Osteoblast (primary cell): ENCODE results near the gene CATSPERD. TPM values are rescaled to one million over a fixed set of nuclear protein-coding genes. Genes with fewer than 3 reads are reported as not detected.

Experiments
- DNase-seq: peaks from one replicate; pipeline ENCODE4 v3.0.0; 2011; ENCODE audit warnings: low spot score, mixed read lengths; ENCODE audit not compliant: insufficient read length; ENCODE audit errors: missing footprints
- H2AFZ ChIP-seq: 2 replicates; pipeline ENCODE4 v1.6.0; 2011; ENCODE audit warnings: mild to moderate bottlenecking, low read length
- H3K27ac ChIP-seq: 2 replicates; pipeline ENCODE4 v1.5.1; 2011; ENCODE audit warnings: mild to moderate bottlenecking, low read depth, low read length, moderate library complexity
- H3K27me3 ChIP-seq: 2 replicates; pipeline ENCODE4 v1.6.0; 2012; ENCODE audit warnings: mild to moderate bottlenecking, control low read depth, inconsistent platforms, low read length, moderate library complexity; ENCODE audit not compliant: insufficient read depth
- H3K36me3 ChIP-seq: 2 replicates; pipeline ENCODE4 v1.5.1; 2011; ENCODE audit warnings: mild to moderate bottlenecking, low read length, control low read depth, moderate library complexity; ENCODE audit not compliant: insufficient read depth
- H3K4me1 ChIP-seq: 2 replicates; pipeline ENCODE4 v1.5.1; 2011; ENCODE audit warnings: mild to moderate bottlenecking, low read length, control low read depth, moderate library complexity; ENCODE audit not compliant: insufficient read depth
- H3K4me2 ChIP-seq: 2 replicates; pipeline ENCODE4 v1.6.0; 2011; ENCODE audit warnings: mild to moderate bottlenecking, low read length; ENCODE audit not compliant: insufficient read depth
- H3K4me3 ChIP-seq: fragments of 200-600 bp; sonication (generic); 3 replicates; pipeline ENCODE4 v1.5.1; 2012; ENCODE audit warnings: mild to moderate bottlenecking, low read length, inconsistent platforms; ENCODE audit not compliant: insufficient read depth
- H3K79me2 ChIP-seq: 2 replicates; pipeline ENCODE4 v1.6.0; 2012; ENCODE audit warnings: mild to moderate bottlenecking, low read length, control low read depth, inconsistent platforms; ENCODE audit not compliant: insufficient read depth
- H3K9me3 ChIP-seq: 2 replicates; pipeline ENCODE4 v1.5.1; 2011; ENCODE audit warnings: low read depth, low read length, control low read depth
- H4K20me1 ChIP-seq: 2 replicates; pipeline ENCODE4 v1.6.0; 2012; ENCODE audit warnings: mild to moderate bottlenecking, low read length, control low read depth; ENCODE audit not compliant: insufficient read depth
- total RNA-seq: library from RNA; depleted of rRNA; stranded (reverse); fragments of >200 nt; gene quantifications from 2 replicates; pipeline ENCODE4 v1.2.3, GENCODE V29; 2012
- TF ChIP-seq, protein P1 (sequence below): IDR thresholded peaks from 2 replicates; pipeline ENCODE4 v1.5.1; 2011; ENCODE audit warnings: mild to moderate bottlenecking, low read depth, low read length, moderate library complexity; ENCODE audit errors: extremely low read depth

CATSPERD gene
- total RNA-seq, 1 donor: under 0.01 TPM

DNA sequence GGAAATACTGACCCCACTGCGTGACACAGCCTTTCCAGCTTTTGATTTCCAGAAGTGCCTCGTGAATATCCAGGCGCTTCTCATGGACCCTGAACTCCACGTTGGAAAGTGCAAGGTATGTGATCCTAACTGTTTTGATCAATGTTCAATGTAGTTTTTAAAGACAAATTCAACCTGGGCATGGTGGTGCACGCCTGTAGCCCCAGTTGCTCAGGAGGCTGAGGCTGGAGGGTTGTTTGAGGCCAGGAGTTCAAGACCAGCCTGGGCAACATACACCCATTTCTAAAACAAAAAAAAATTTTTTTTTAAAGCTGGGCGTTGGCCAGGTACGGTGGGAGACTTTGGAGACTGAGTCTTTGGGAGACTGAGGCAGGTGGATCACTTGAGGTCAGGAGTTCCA, 31.3 kb downstream of the CATSPERD start:
- no peaks in the 10 kb centered on the region for H3K36me3 ChIP-seq
- DNase-seq: no peak
- H3K9me3 ChIP-seq: no peaks in the 10 kb centered on the region
- H4K20me1 ChIP-seq: no peaks in the 10 kb centered on the region
- H3K4me2 ChIP-seq: no peak overlapping the region
- TF ChIP-seq, protein P1, sequence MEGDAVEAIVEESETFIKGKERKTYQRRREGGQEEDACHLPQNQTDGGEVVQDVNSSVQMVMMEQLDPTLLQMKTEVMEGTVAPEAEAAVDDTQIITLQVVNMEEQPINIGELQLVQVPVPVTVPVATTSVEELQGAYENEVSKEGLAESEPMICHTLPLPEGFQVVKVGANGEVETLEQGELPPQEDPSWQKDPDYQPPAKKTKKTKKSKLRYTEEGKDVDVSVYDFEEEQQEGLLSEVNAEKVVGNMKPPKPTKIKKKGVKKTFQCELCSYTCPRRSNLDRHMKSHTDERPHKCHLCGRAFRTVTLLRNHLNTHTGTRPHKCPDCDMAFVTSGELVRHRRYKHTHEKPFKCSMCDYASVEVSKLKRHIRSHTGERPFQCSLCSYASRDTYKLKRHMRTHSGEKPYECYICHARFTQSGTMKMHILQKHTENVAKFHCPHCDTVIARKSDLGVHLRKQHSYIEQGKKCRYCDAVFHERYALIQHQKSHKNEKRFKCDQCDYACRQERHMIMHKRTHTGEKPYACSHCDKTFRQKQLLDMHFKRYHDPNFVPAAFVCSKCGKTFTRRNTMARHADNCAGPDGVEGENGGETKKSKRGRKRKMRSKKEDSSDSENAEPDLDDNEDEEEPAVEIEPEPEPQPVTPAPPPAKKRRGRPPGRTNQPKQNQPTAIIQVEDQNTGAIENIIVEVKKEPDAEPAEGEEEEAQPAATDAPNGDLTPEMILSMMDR: no peak
- H3K4me1 ChIP-seq: no peaks in the 10 kb centered on the region
- H3K27ac ChIP-seq: no peak overlapping the region
- no peaks in the 10 kb centered on the region for H3K79me2 ChIP-seq
- H3K27me3 ChIP-seq: no peaks in the 10 kb centered on the region
- H3K4me3 ChIP-seq: no peak overlapping the region
- H2AFZ ChIP-seq: no peak overlapping the region

DNA sequence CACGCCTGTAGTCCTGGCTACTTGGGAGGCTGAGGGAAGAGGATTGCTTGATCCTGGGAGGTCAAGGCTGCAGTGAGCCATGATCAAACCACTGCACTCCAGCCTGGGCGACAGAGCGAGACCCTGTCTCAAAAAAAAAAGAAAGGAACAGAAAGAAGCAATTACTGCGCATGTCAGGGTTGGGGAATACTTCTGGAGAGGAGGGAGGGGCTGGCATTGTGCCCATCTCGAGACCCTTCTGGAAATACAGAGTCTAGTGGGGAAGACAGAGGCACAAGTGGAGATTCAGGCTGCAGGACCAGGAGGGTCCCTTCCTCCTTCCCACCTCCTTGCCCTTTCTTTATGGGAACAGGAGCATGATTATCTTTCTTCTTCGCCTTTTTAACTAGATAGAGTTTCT, 33.3 kb downstream of the CATSPERD start:
- Histone ChIP-seq H3K4me3 (no peak overlapping the region), H4K20me1 (no peaks in the 10 kb centered on the region), H3K36me3 (no peaks in the 10 kb centered on the region), H3K27ac (no peak overlapping the region), H2AFZ (no peak overlapping the region), H3K4me2 (no peak overlapping the region), H3K9me3 (no peaks in the 10 kb centered on the region), H3K79me2 (no peaks in the 10 kb centered on the region), H3K27me3 (no peaks in the 10 kb centered on the region), H3K4me1 (no peaks in the 10 kb centered on the region)
- TF ChIP-seq, protein P1: no peak
- peak; percentile 11 for DNase-seq

GRCh38 chr19:5762608-5763217, 42.3 kb downstream of the CATSPERD start:
- Histone ChIP-seq H3K27me3 (no peaks in the 10 kb centered on the region), H4K20me1 (no peaks in the 10 kb centered on the region), H3K79me2 (no peaks in the 10 kb centered on the region), H3K36me3 (no peaks in the 10 kb centered on the region), H3K4me1 (no peaks in the 10 kb centered on the region), H3K4me2 (no peak overlapping the region), H3K9me3 (no peaks in the 10 kb centered on the region), H2AFZ (no peak overlapping the region), H3K27ac (no peak overlapping the region), H3K4me3 (no peak overlapping the region)
- TF ChIP-seq, protein P1: no peak
- DNase-seq: no peak

- TF ChIP-seq, protein P1: no peak
- Histone ChIP-seq H3K9me3 (no peaks in the 10 kb centered on the region), H2AFZ (no peak overlapping the region), H3K4me2 (no peak overlapping the region), H3K36me3 (no peaks in the 10 kb centered on the region), H3K4me3 (no peak overlapping the region), H3K27ac (no peak overlapping the region), H3K79me2 (no peaks in the 10 kb centered on the region), H3K4me1 (no peaks in the 10 kb centered on the region), H3K27me3 (no peaks in the 10 kb centered on the region), H4K20me1 (no peaks in the 10 kb centered on the region)
- no peak for DNase-seq
Observed at GRCh38 chr19:5765220-5765619, 44.8 kb downstream of the CATSPERD start.
